ENCODE measurements around the gene TBX18. TPM values are rescaled to one million over a fixed set of nuclear protein-coding genes. Genes with fewer than 3 reads are reported as not detected.

The TBX18 gene
- total RNA-seq, 3 donors from 2014 or later = 0.23 to 1.7 (median 0.82) TPM

DNA sequence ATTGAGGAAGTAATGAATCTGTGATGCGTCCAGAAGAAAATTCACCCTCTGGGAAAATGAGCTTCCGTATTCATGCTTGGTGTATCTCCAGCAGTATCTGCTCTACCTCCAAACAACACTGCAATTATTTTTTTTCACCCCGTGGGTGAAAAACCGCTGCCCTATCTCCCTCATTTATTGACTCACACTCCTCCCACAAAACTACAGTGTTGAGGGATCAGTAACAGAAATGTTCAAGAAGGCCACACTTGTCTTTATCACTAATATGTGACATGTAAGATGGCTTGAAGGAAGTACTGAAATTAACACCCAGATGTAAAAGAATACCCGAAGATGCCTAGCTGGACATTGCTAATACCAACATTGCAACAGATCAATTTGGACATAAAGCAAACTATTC is 4.9 kb upstream of the TBX18 start:
- Histone ChIP-seq H3K4me3 (no peak overlapping the region), H3K36me3 (ENCODE audit: low read depth) (no peaks in the 10 kb centered on the region), H3K4me1 (ENCODE audit: low read depth) (no peaks in the 10 kb centered on the region), H3K9me3 (no peaks in the 10 kb centered on the region)
- DNase-seq (no peak), ATAC-seq (no peak)
- no peak for TF ChIP-seq CTCF (IDR thresholded peaks at IDR 0.05)
- intact Hi-C loops (cut with DNase I, micrococcal nuclease) = no loop called here

DNA sequence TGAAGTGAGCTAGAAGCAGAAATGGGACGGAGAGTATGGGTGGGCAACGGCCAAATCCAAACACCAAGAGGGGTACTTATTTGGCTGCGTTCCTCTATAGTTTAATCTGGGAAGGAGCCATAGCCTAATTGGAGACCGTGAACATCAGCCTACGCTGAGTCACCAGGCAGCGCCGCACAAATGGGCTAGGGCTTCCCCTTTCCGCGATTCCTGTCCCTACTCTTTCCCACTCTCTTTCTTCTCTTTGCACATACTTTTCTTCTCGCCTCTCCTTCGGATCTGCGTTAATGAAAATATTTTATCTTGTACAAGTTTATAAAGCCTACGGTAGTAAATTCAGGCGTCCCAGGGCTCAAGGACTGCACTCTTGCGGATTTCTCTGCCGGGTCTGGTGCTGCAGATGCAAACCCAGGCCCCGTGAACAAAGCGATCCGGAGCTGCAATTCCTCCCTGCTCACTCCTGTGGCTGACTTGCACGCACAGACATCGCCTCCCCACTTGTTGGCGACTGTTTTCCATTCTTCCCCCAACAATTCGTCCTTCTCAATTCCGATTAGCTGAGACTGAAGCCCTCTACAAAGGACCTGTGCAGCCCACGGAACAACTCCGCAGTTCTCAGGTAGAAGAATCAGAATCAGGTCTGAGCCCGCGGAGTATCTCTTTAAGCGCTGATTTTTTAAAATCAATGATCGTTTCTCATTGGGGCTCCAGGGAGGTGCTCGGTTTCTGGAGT is 4.2 kb upstream of the TBX18 start:
- H3K4me3 ChIP-seq = no peak overlapping the region
- intact Hi-C loops (cut with DNase I, micrococcal nuclease) = no loop called here
- DNase-seq = no peak

DNA sequence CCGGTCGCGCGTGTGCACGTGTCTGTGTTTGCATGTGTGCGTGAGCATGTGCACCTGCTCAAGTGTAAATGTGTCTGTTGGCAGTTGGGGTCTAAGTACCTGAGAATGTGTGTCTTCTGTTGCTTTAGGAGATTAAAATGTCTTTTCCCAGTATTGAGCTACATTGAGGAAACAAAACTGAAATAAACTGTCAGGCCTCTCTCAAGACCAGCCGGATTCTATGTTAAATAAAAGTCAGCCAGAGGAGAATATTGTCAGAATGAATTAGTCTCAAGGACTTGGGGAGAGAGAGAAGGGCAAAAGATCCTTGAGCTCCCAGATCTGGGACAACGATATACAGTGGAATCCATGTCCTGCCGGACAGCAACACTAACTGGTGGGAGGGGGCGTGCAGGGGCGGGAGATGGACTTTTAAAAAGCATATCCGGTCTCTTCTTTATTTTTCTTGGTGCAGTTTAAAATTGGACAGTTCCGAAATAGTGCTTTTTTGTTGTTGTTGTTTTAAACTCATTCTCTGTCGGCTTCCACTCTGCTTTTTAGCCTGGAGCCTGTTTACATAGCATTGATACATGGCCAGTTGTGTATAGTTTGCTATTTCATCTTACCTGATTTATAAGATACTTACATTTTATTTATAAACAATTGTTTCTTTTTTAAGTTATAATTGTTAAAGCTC is 3.3 kb upstream of the TBX18 start:
- Histone ChIP-seq H3K9me3 (no peaks in the 10 kb centered on the region), H3K4me1 (ENCODE audit: low read depth) (no peaks in the 10 kb centered on the region), H3K4me3 (no peak overlapping the region), H3K36me3 (ENCODE audit: low read depth) (no peaks in the 10 kb centered on the region)
- no peak for DNase-seq
- TF ChIP-seq CTCF (IDR thresholded peaks at IDR 0.05) = no peak
- intact Hi-C loops (cut with DNase I, micrococcal nuclease) = no loop called here
- ATAC-seq = no peak

More for the DNA sequence above, 4.2 kb upstream of the TBX18 start:
- no peak for TF ChIP-seq CTCF (IDR thresholded peaks at IDR 0.05)
- Histone ChIP-seq H3K36me3 (ENCODE audit: low read depth) (no peaks in the 10 kb centered on the region), H3K9me3 (no peaks in the 10 kb centered on the region), H3K4me1 (ENCODE audit: low read depth) (no peaks in the 10 kb centered on the region)
- ATAC-seq = no peak

DNA sequence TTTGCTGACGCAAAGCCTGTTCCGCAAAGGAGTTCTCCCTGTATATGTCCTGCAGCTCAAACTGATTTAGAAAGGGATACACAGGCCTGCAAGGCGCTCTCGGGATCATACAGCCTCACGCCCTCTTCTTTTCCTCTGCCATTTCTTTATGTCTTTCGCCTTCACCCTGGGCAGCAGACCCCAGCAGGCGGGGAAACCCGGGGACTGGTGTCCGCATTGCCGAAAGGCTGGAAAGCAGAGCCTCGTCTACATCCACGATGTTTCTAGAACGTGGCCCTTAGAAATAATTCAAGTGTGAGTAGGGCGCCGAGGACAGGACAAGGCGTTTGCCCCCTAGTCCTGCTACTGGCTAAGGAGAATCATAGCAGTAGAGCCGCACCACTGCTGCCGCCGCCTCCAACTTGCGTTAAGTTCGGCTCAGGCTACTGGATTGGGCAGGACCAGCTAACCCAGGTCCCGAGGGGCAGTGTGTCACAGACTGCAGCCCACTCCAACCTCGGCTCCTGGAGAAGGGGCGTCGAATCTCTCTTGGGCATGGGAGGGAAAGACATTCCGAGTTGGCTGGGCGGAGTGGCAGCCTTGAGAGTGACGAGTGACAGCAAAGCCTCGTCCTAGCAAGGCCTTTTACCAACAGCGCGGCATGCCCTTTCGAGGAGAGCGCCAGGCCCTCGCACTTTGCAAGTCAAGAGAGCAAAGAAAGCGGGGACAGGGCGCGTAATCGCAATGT is 2.6 kb upstream of the TBX18 start:
- H3K4me3 ChIP-seq = no peak overlapping the region
- no peaks in the 10 kb centered on the region for H3K4me1 ChIP-seq (ENCODE audit: low read depth)
- TF ChIP-seq CTCF (IDR thresholded peaks at IDR 0.05) = no peak
- no peaks in the 10 kb centered on the region for H3K36me3 ChIP-seq (ENCODE audit: low read depth)
- DNase-seq (no peak), ATAC-seq (no peak)
- intact Hi-C loops (cut with DNase I, micrococcal nuclease) = no loop called here
- H3K9me3 ChIP-seq = no peaks in the 10 kb centered on the region

- Histone ChIP-seq H3K9me3 (no peaks in the 10 kb centered on the region), H3K4me3 (no peak overlapping the region), H3K36me3 (ENCODE audit: low read depth) (no peaks in the 10 kb centered on the region), H3K4me1 (ENCODE audit: low read depth) (no peaks in the 10 kb centered on the region)
- no peak for TF ChIP-seq CTCF (IDR thresholded peaks at IDR 0.05)
- DNase-seq = no peak
- ATAC-seq = no peak
- intact Hi-C loops (cut with DNase I, micrococcal nuclease) = no loop called here
These were observed 1.9 kb upstream of the TBX18 start for GRCh38 chr6:84766118-84766798.

Measured in mucosa of descending colon (tissue), 3 donors.